HEK293T (cell line): Measurements from ENCODE around the gene CLDN6.

Source experiments
- FOXK2 ChIP-seq: fragments of 450-650 bp; IDR thresholded peaks from 2 replicates; pipeline ENCODE4 v1.6.1; 2016; ENCODE audit warnings: mild to moderate bottlenecking
- FOXM1 ChIP-seq: fragments of 450-650 bp; IDR thresholded peaks from 2 replicates; pipeline ENCODE4 v1.6.1; 2017; ENCODE audit warnings: mild to moderate bottlenecking, borderline replicate concordance
- SP1 ChIP-seq: fragments of 450-650 bp; IDR thresholded peaks from 2 replicates; pipeline ENCODE4 v1.6.1; 2017
- SUZ12 ChIP-seq: fragments of 450-650 bp; IDR thresholded peaks from 2 replicates; pipeline ENCODE4 v1.6.1; 2016; ENCODE audit warnings: mild to moderate bottlenecking
- TARDBP ChIP-seq: fragments of 450-650 bp; IDR thresholded peaks from 2 replicates; pipeline ENCODE4 v1.6.1; 2016

- TF ChIP-seq SUZ12 (no peak), TARDBP (no peak), FOXK2 (no peak), SP1 (no peak), FOXM1 (no peak)
Observed at GRCh38 chr16:3027489-3027795, 9.5 kb upstream of the CLDN6 start.
